AG10803 (cell line): Measurements from ENCODE around the gene IRF1.

Experiments used
- DNase-seq: peaks from one replicate; pipeline ENCODE4 v3.0.0; 2010; ENCODE audit warnings: low read depth
- H3K4me3 ChIP-seq: 2 replicates; pipeline ENCODE4 v1.5.1; 2011; ENCODE audit warnings: mild to moderate bottlenecking, low read length, control low read depth
- TF ChIP-seq, protein P1 (sequence below): conservative IDR thresholded peaks from 2 replicates; pipeline ENCODE4 v1.5.1; 2011; ENCODE audit warnings: mild to moderate bottlenecking, low read length, control low read depth, inconsistent platforms

The IRF1 gene

DNA sequence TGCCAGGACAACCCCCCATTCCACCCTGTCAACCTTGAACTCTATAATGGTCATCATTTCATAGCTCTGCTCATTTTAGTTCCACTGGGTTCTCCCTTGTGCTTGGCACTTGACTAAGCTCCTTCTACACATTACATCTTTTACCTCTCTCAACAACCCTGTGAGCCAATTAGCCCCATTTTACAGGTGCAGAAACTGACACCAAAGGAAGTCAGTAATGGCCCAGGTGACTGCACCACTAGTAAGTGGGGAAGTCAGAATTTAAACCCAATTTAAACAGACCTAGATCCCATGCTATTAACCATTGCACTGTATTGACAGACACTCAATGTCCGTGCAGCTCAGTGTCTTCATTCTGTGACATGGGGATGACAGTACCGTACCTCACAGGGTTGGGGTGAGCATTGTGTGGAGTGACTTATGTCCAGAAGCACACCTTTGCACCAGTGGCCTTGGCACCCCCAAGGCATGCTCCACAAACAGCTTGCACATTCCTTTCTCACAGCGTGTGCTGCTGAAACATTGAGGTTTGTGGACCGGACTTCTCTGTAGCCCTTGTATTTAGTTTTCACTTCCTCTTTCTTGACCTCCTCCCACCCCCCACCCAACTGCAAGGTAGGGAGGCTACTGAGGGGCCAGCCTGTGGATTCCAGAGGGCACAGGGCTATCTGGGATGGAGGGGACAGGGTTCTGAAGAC lies 23.1 kb downstream of the IRF1 start:
- no peak for DNase-seq
- H3K4me3 ChIP-seq: no peak overlapping the region
- TF ChIP-seq, protein P1, sequence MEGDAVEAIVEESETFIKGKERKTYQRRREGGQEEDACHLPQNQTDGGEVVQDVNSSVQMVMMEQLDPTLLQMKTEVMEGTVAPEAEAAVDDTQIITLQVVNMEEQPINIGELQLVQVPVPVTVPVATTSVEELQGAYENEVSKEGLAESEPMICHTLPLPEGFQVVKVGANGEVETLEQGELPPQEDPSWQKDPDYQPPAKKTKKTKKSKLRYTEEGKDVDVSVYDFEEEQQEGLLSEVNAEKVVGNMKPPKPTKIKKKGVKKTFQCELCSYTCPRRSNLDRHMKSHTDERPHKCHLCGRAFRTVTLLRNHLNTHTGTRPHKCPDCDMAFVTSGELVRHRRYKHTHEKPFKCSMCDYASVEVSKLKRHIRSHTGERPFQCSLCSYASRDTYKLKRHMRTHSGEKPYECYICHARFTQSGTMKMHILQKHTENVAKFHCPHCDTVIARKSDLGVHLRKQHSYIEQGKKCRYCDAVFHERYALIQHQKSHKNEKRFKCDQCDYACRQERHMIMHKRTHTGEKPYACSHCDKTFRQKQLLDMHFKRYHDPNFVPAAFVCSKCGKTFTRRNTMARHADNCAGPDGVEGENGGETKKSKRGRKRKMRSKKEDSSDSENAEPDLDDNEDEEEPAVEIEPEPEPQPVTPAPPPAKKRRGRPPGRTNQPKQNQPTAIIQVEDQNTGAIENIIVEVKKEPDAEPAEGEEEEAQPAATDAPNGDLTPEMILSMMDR: no peak

DNA sequence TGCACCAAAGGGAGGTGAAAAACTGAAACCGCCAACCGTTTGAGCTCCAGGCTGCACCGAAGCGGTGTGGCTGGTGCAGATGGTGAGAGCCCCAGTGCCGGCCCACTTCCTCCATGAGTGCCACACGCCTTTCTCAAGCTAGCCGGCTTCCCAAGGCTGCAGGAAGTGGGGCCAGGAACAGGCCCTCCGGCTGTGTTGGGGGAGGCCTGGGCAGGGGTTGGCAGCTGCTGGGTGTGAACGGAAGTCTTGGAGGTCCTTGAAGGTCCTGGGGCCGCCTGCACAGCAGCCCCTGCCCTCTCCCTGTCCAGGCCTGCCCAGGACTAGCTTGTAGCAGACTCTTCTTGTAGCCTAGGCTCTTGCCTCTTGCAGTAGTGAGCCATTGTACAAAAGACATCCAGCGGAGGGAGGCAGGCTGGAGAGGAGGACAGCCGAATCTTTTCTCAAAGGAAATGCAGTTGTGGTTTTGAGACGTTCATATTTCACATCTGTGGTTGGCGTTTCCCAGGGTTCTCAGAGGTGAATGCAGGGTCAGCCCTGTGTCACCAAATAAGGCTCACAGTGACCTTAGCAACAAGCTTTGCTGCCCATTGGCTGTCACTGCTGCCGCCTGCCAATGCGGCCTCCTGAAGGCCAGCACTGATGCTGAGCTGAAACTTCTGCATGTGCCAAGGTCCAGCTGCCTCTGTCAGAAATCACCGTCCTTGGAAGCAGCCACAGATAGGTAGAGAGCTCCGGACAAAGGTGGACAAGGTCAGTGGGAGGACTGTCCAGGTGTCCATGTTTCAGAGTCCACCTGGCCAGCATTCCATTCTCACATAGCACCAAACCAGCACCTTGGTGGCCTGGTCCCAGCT lies 23.9 kb downstream of the IRF1 start:
- TF ChIP-seq, protein P1: no peak
- no peak overlapping the region for H3K4me3 ChIP-seq
- peak; percentile 76 for DNase-seq

GRCh38 chr5:132465059-132465707 lies 25.4 kb downstream of the IRF1 start:
- H3K4me3 ChIP-seq: no peak overlapping the region
- no peak for DNase-seq
- TF ChIP-seq, protein P1: no peak

DNA sequence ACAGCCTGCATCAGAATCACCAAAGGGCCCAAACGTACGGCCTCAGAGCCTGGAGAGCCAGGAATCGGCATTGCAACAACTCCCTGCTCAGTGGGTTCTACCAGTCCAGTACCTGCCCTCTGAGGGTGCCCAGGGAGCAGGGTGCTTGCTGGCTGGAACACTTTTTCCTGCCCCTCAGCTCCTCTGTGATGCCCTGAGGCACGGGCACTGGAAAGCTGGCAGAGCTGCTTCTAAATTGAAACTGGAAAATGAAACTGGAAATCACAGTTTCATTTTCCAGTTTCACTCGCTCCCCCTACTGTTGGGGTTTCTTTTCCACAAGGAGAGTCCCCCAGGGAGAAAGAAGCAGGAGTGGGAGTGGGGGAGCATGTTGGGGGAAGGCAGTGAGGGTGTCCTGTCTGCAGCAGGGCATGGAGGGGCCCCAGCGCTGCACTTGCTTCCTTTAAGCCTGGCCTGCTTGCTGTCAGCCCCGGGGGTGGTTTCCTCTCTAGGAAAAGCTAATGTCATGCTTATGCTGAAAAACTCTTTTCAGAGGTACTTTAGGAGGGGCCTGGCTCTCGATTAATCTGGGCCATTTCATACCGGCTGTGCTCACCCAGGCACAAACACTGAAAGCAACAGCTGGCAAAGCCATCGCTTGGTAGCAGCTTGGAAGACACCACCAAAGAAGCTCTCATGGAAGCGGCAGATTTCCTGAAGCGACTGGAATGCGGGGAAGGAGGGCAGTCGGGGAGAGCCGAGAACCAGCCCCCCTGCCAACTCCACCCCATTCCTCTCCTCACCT lies 26.2 kb downstream of the IRF1 start:
- peak overlapping the region; percentile 39 for H3K4me3 ChIP-seq
- DNase-seq: peak; percentile 43
- TF ChIP-seq, protein P1: peak; percentile 48

DNA sequence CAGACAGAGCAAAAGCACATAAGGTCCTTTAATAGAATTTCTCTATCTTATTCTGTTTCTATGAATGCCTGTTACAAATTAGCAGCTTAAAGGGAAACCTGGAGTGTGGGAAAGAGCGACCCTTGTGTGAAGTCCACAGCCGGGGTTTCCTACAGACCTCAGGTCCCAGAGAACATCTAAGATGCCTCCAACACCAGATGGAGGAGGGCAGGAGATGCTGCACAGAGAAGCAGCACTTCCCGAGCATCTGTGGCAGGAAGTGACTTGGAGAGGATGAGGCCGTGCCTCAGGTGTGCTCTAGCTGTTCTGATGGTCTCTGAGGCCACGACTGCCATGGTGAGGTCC lies 26.8 kb downstream of the IRF1 start:
- DNase-seq: no peak
- H3K4me3 ChIP-seq: peak overlapping the region; percentile 39
- TF ChIP-seq, protein P1: no peak

- TF ChIP-seq, protein P1: no peak
- DNase-seq: no peak
- no peak overlapping the region for H3K4me3 ChIP-seq
Observed at GRCh38 chr5:132462856-132463745, 27.5 kb downstream of the IRF1 start.
